Psoas muscle (tissue), 8 donors: Measurements from ENCODE around the gene TMEM119. TPM values are rescaled to one million over a fixed set of nuclear protein-coding genes. Genes with fewer than 3 reads are reported as not detected.

Experiments used
- ATAC-seq, 4 donors: fragments of 200-7000 bp; cut with Tn5 transposase; one replicate each; pipeline ENCODE4 v1.9.1; 2020; ENCODE audit warnings: moderate library complexity in 3 of 4, mild to moderate bottlenecking in 2 of 4
- DNase-seq, 2 donors: peaks; one replicate each; pipeline ENCODE4 v3.0.0-alpha.2; 2020
- H3K27ac ChIP-seq: fragments of 200-600 bp; one replicate; pipeline ENCODE4 v1.8.0; 2022
- H3K27me3 ChIP-seq, 3 donors: fragments of 200-600 bp in 1 of 3; one replicate each; pipeline versions ENCODE4 v1.6.1 to v1.8.0; 2013 to 2022; ENCODE audit warnings: low read length in 2 of 3, mild to moderate bottlenecking in 2 of 3, moderate library complexity in 1 of 3; ENCODE audit not compliant: insufficient read depth in 3 of 3
- H3K36me3 ChIP-seq, 2 donors: fragments of 200-600 bp in 1 of 2; one replicate each; pipeline versions ENCODE4 v1.6.1 to v1.8.0; 2013 to 2022; ENCODE audit warnings: low read depth in 1 of 2, mild to moderate bottlenecking in 1 of 2, moderate library complexity in 1 of 2; ENCODE audit not compliant: insufficient read depth in 1 of 2
- H3K4me1 ChIP-seq: fragments of 200-600 bp; one replicate; pipeline ENCODE4 v1.8.0; 2022
- H3K4me3 ChIP-seq: fragments of 200-600 bp; one replicate; pipeline ENCODE4 v1.8.0; 2022; ENCODE audit warnings: mild to moderate bottlenecking
- H3K9me3 ChIP-seq: fragments of 200-600 bp; one replicate; pipeline ENCODE4 v1.8.0; 2022
- CTCF ChIP-seq: fragments of 200-600 bp; IDR thresholded peaks from one replicate; pipeline ENCODE4 v1.8.0; 2022; ENCODE audit warnings: antibody characterized with exemption
- WGBS, 3 donors: extraction: QIAGEN DNeasy Blood & Tissue Kit; methylation state at CpG; one replicate each; pipeline versions ENCODE4 v1.1.6 to v1.1.7; 2013; 5-methylcytosine and 5-hydroxymethylcytosine counted together
- intact Hi-C, 2 donors: fragments of 100-400 bp; cut with DNase I; formaldehyde crosslinking; loops; one replicate each; pipeline versions ENCODE4 v1.11.0 to v1.14.2; 2022
- polyA plus RNA-seq, 3 donors: library from polyadenylated mRNA; stranded (reverse); fragments of 200-250 nt; gene quantifications; one replicate each; pipeline ENCODE4 v1.2.3, GENCODE V29; 2013
- total RNA-seq, 4 donors: library from RNA; stranded (reverse); fragmentation: NEBNext Ultra II Directional in 2 of 4; extraction: Animal tissue kit (Norgen Biotek cat#: 25700) in 2 of 4; gene quantifications; one replicate each; pipeline versions ENCODE4 v1.2.1 to v1.2.4, GENCODE V29; 2021 to 2023
- donor health status: healthy with polysubstance abuse.
- donor health status: DM: no; HTN: no; CAD: no; lungs with moderate emphysema.
- donor health status: Bipolar disorder and iron deficiency.
- donor health status: healthy.
- donor health status: DM: yes; HTN: yes; CAD: no.
- donor health status: DM: no; HTN: no; CAD: no.
- donor health status: DM: no; HTN: no; CAD: no.
- donor health status: DM: yes; HTN: yes; CAD: no.

TMEM119 gene
- total and polyA plus RNA-seq, 7 donors, result 0.25 to 2.6 (median 0.36) TPM

- no peak for DNase-seq
- H3K36me3 ChIP-seq, result peaks cover 29 to 65% of the 10 kb centered on the region in 2 donors
- peak overlapping the region; percentile 32 for H3K27ac ChIP-seq
- H3K9me3 ChIP-seq, result no peaks in the 10 kb centered on the region
- peaks cover 30% of the 10 kb centered on the region for H3K4me1 ChIP-seq
- H3K4me3 ChIP-seq, result no peak overlapping the region
- ATAC-seq, result no peak
- intact Hi-C loops, result loop anchor here (5.0 to 10.0 kb wide), 3 partner anchors 237 to 385 kb away; partner anchors contain the start of gene SSH1 (in 1 of the 2)
- no peaks in the 10 kb centered on the region for H3K27me3 ChIP-seq
- TF ChIP-seq CTCF, result no peak
- 67 to 77% (median 71%) methylated on average over 7 of the region's 7 CpGs for WGBS, 3 donors
Observed at GRCh38 chr12:108567406-108568337, 30.2 kb downstream of the TMEM119 start.

- DNase-seq (no peak), ATAC-seq (no peak)
- intact Hi-C loops, result loop anchor here (5.0 to 10.0 kb wide), 3 partner anchors 238 to 386 kb away; partner anchors contain the start of gene SSH1 (in 1 of the 2)
- Histone ChIP-seq H3K36me3 (peaks cover 29 to 65% of the 10 kb centered on the region in 2 donors), H3K27ac (peak overlapping the region; percentile 97), H3K4me3 (no peak overlapping the region), H3K4me1 (peaks cover 30% of the 10 kb centered on the region), H3K27me3 (no peaks in the 10 kb centered on the region), H3K9me3 (no peaks in the 10 kb centered on the region)
- no peak for TF ChIP-seq CTCF
- WGBS, 3 donors, result 90 to 99% (median 95%) methylated on average over 4 of the region's 4 CpGs
Observed at GRCh38 chr12:108566452-108566851, 31.4 kb downstream of the TMEM119 start.

- TF ChIP-seq CTCF, result no peak
- Histone ChIP-seq H3K9me3 (no peaks in the 10 kb centered on the region), H3K27me3 (no peaks in the 10 kb centered on the region), H3K4me3 (no peak overlapping the region), H3K36me3 (peaks cover 29 to 65% of the 10 kb centered on the region in 2 donors), H3K4me1 (peaks cover 30% of the 10 kb centered on the region), H3K27ac (peak overlapping the region; percentile 97)
- DNase-seq, result peak; percentile 82 to 92
- WGBS, 3 donors, result 0 to 14% (median 3%) methylated on average over 2 of the region's 2 CpGs
- intact Hi-C loops, result loop anchor here (2.0 to 10.0 kb wide), 5 partner anchors 53 to 386 kb away; partner anchors contain the start of gene SSH1 (in 1 of the 2)
- ATAC-seq, result peak; percentile 54 to 65 (median 62)
Observed at GRCh38 chr12:108565976-108566375, 31.9 kb downstream of the TMEM119 start.

- ATAC-seq (no peak), DNase-seq (no peak)
- Histone ChIP-seq H3K4me3 (no peak overlapping the region), H3K36me3 (peaks cover 29 to 63% of the 10 kb centered on the region in 2 donors), H3K9me3 (no peaks in the 10 kb centered on the region), H3K27me3 (no peaks in the 10 kb centered on the region), H3K4me1 (peaks cover 32% of the 10 kb centered on the region), H3K27ac (peak overlapping the region; percentile 97)
- 82 to 85% (median 84%) methylated on average over 3 of the region's 3 CpGs for whole genome bisulfite sequencing, 3 donors
- no peak for TF ChIP-seq CTCF
- intact Hi-C loops, result loop anchor here (2.0 to 10.0 kb wide), 5 partner anchors 54 to 387 kb away; partner anchors contain the start of gene SSH1 (in 1 of the 2)
Observed at GRCh38 chr12:108565146-108565545, 32.7 kb downstream of the TMEM119 start.
